Measurements from ENCODE around the gene ITGB5.

ITGB5 gene, protein sequence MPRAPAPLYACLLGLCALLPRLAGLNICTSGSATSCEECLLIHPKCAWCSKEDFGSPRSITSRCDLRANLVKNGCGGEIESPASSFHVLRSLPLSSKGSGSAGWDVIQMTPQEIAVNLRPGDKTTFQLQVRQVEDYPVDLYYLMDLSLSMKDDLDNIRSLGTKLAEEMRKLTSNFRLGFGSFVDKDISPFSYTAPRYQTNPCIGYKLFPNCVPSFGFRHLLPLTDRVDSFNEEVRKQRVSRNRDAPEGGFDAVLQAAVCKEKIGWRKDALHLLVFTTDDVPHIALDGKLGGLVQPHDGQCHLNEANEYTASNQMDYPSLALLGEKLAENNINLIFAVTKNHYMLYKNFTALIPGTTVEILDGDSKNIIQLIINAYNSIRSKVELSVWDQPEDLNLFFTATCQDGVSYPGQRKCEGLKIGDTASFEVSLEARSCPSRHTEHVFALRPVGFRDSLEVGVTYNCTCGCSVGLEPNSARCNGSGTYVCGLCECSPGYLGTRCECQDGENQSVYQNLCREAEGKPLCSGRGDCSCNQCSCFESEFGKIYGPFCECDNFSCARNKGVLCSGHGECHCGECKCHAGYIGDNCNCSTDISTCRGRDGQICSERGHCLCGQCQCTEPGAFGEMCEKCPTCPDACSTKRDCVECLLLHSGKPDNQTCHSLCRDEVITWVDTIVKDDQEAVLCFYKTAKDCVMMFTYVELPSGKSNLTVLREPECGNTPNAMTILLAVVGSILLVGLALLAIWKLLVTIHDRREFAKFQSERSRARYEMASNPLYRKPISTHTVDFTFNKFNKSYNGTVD

DNA sequence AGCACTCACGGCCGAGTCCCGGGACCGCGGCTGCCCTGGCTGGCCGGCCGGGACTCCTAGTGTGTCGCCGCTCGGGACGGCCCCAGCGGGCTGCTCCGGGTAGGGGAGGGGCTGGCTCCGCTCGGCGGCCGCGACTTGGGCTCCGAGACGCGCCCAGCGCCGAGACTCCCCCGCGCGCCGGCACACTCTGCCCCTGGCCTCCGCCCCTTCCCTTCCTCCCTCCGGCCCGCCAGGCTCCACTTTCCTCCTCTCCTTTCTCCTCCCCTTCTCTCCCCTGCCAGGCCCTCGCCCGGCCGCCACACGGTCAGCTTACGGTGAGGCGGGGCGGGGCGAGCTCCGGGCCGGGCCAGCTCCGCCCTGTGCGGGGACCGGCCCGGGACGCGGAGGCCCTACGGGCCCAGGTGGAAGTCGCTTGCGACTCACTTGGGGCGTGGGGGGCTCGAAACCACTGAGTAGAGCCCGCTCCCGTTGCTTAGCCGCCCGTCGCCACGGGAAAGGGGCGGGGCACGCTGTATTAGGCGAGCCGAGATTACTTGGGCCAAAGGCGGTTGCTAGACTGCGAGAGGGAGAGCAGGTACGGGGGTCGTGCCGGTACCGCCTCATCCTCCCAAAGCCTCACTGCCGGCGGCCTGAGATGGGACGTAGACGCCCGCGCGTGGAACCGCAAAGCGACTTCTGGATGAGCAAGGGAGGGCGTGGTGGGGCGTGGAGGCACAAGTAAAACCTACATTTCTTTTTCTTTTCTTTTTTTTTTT lies at the start of gene ITGB5:
ITGB5 (minus strand) TSS at position 189 of the 755 bp plus-strand sequence. CDS start 365 bp downstream, outside the sequence.
- peak; percentile 34 for DNase-seq

DNA sequence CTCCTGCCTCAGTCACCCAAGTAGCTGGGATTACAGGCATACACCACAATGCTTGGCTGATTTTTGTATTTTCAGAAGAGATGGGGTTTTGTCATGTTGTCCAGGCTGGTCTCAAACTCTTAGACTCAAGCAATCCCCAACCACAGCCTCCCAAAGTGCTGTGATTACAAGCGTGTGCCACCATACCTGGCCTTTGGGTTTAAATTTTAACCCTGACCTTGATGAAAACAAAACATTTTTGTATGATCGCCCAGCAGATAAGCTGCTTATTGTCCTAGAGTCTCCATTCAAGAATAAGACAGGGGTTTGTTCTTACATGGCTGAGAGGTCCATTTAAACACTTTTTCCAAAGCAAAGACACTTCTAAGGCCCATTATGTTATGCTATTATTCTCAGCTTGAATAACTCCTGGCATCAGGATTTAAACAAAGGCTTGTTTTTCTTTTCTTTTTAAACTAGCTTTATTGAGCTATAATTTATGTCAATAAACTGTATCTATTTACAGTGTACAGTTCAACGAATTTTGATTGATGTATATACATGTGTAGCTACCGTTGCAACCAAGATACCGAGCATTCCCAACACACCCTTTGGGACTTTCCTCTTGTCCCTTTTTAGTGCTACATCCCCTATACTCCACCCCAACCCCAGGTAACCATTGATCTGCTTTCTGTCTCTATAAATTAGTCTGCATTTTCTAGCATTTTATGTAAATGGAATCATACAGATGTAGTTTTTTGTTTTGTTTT lies 48.8 kb upstream of the ITGB5 start:
- no peak for DNase-seq

DNA sequence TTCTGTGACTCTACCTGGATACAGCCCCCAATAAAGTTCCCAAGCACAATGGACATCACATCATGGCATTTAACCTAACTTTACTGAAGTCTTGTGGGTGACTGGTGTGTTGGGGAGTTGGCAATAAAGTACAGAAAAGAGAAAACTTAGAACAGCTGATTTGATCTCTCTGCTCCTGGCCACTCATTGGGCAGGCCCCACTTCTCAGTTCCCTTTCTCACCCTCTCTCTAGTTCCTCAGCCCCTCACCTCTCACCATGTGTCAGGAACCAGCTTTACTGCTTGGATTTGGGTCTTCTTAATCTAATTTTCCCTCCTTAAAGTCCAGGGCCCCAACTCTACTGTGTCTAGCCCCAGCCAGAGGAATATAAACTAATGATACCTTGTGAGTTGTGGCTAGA lies 48.1 kb upstream of the ITGB5 start:
- no peak for DNase-seq

DNA sequence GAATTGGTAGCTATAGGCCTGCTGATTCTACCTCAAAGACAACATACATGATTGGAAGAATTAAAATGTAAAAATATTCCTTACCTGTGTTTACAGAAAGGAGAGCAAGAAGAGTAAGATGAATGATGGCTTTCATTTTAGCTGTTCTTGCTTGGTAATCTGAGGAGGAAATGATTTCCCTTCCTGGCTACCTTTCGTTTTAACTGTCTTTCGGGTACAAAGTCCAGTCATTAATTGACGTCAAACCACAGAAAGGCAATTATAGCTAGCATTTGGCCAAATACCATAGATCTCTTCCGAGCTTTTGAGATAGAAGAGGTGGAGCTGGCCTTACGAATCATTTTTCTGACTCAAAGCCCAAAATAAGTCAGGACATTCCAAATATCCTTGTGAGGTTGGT lies 47.4 kb upstream of the ITGB5 start, which contains the start of gene MUC13:
MUC13 (minus strand) TSS at position 175 of the 400 bp plus-strand sequence; CDS start at position 136, 39 bp downstream.
- DNase-seq = no peak

DNA sequence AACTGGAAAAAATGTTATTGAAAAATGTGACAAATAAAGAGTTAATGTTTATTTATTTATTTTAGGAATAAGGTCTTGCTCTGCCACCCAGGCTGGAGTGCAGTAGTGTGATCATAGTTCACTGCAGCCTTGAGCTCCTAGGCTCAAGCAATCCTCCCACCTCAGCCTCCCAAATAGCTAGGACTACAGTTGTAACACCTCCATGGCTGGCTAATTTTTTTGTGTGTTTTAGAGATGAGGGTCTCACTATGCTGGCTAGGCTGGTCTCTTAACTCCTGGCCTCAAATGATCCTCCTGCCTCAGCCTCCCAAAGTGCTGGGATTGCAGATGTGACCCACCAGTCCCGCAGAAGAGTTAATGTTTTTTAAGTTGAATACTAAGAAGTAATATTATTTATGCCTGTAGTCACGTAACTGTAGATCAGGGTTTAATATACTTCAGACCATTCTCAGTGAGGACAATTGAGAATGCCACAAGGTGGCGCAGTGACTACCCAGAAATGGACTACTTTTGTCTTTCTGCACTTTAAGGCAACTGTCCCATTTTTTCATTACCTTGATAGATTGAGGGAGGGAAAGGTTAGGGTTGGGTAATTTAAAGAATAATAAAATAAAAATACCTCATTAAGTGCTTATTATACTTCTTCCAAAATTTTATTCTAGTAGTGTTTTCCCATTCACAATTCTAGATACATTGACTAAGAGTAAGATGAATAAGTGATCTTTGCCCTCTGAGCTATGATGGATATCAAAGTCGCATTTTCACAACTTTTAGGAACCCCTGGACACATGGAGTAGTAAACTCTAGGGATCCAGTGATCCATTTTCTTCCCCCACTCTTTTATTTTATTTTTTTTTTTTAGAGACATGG lies 41.4 kb upstream of the ITGB5 start:
- DNase-seq = peak; percentile 50

DNA sequence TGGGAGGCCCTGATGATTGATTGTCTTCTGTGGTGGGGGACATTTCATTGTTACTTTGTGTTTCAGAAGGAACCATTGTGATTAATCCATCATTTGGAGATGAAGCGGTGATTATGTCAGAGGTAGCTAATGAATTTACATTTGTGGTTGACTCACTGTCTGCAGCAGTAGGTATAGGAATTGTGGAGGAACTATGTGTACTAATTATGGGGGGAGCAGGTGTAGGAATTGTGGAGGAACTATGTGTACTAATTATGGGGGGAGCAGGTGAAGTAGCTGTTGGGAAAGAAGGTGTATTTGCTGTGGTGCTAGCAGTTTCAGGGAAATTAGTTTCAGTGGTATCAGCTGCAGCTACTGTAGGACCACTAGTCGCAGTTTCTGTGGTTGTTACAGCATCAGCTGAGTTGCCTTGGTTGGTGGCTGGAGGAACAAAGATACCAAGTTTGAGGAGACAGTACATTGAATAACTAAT lies 40.4 kb upstream of the ITGB5 start:
- no peak for DNase-seq

DNA sequence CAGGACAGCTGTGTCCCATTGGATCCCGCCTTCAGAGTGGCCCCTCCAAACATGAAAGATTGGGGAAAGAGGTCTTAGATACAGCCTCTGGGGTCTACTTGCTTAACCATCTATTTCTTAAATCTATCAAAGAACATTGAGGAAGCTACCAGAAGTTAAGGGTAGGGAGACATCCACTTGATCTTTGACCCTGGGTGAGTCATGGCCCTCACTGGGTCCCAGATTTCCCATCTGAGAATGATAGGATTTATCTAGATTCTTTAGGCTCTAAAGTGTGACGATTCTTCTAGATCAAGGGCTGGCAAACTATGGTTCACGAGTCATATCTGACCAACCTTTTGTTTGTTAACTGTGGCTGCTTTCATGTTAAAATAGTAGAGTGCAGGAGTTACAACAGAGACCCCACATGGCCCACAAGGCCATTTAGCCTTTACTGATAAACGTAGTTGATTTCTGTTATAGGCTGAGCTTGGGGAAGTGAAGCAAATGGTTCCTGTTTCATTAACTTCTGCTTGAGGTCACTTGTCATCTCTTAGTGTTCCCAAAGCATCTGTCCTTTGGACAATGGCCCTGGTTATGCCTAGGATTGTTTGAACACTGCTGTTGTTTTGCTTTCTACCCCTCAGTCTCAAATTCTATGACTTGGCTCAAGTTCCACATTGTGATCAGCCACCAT lies 39.4 kb upstream of the ITGB5 start:
- no peak for DNase-seq

DNA sequence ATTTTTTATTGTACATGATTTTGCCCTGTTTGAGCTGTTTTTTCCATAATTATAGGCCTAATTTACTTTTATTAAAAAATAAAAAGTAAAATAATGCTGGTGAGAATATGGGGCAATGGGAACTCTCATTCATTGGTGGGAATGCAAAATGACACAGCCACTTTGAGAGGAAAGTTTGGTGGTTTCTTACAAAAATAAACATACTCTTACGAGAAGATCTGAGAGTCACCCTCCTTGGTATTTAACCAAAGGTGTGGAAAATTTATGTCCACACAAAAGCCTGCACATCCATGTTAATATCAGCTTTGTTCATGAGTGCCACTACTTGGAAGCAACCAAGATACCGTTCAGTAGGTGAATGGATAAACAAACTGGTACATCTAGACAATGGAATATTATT lies 37.6 kb upstream of the ITGB5 start:
- DNase-seq = no peak

DNA sequence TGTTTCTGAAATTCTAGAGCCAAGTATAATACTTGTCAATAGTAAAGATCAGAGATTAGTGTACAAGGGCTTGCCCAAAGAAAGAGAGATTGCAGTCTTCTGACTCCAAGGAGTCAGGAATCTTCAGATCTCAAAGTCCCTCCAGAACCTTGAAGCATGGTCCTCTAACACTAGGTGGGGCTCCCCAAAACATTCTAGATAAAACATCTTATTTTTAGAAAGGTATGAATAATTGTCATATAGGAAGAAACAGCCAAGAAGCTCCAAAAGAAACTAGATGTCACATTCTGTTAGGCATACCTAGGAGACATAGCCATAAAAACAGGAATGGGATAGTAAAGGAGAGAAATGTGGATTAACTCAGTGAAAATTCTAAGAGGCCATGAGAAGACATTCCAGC lies 36.7 kb upstream of the ITGB5 start:
- no peak for DNase-seq

DNA sequence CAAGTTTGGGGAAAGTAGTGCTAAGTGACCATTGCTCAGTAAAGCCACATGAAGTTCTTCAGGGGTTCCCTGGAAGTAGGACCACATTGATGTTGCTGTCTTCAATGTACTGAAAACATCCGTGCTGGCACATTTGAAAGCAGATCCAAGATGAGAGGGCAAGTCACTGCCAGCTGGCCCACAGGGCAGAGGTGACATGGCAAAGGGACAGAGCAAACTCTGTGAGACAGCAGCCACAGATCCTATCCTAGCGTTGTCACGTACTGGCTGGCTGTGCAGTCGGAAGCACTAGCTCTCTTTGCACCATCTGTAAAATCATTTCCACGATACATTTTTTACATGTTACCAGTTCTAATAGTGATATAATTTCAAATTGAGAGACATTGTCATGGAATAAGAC lies 33.6 kb upstream of the ITGB5 start:
- DNase-seq = no peak

DNA sequence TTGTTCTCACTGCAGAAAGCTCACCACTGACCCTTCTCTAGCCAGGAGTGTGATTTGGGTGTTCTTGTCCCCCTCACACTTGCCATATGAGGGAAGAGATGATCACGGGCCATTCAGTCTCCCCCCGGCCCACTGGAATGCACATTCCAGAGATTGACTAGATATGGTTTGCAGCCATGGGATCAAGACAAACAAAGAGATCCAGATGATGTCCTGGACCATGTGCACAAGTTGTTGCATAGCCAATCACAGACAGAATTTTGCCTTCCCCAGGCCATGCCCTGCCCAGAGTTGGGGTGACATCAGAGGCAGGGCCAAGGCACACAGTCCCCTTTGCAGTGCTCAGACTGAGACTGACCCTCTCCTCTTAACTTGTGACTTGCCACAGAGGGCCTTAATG lies 32.6 kb upstream of the ITGB5 start:
- no peak for DNase-seq

DNA sequence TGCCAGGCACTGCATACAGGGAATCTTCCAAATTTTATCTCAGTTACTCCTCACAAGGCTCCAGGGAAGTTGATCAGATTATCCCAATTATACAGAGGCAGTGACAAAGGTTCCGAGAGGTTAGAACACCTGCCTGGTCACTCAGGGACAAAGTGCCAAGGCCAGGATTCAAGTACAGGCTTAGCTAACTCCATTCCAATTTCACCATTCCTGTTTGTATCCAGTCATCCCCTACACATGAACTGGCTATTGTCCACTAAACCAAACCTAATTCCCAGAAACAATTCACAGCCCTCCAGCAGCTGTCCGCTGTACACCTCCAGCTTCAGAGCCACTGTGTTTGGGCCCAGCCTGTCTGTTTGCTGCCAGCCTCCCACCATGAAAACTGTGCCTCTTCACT lies 31.4 kb upstream of the ITGB5 start:
- no peak for DNase-seq

DNA sequence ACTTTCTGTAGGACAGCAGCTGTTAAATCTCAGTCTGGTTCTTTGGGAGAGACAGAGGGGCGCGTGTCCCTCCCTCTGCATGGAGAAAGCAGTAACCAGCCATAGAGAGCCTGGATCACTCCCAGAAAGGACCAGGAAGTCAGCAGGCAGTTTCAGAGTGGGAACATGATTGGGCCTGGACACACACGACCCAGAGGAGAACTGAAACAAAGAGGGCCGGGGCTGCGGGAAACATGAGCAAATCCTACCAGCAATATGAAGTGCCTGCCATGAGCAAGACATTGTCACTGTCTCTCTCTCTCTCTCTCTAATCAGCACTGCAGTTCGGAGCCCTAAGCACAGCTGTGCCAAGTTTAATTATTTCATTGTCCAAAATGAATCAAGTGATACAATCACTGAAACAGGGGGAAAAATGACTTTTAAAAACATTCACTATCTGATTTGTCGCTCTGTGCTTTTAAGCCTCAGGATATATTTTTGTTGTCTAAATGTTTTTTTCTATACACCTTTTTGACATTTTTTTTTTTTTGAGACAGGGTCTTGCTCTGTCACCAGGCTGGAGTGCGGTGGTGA lies 29.8 kb upstream of the ITGB5 start:
- DNase-seq = no peak

DNA sequence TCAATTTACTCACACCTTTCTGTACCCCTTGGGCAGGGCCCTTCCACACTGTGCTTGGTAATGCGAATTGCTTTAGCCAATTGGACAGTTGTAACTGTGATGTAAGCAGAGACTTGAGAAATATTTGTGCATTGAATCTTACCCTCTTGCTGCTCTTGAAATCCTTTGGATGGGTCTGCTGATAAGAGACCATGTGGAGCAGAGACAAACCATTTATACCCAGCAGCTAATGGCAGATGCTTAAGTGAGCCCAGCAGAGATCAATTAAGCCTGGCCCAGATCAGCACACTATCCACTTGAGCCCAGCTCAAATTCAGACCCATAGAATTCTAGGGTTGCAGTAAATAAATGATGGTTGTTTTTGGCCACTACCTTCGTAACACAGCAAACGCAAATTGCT lies 28.1 kb upstream of the ITGB5 start:
- DNase-seq = no peak

DNA sequence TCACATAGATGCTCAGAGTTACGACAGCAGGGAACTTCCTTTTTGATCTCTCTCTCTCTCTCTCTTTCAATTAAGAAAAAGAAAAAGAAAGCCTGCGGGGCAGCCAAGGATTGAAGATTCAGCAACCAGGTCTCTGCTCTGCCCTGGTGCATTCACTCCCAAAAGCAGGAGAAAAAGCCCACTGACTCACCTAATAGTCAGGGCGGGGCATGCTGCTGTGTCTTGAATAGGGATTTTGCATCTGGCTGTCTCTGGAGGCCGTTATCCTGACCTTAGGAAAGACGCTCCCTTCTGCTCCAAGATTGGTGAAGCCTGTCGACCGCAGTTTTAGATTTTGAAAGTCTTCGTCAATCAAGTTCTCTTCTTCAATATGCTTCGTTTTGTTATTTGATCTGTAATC lies 20.8 kb upstream of the ITGB5 start:
- DNase-seq = no peak

DNA sequence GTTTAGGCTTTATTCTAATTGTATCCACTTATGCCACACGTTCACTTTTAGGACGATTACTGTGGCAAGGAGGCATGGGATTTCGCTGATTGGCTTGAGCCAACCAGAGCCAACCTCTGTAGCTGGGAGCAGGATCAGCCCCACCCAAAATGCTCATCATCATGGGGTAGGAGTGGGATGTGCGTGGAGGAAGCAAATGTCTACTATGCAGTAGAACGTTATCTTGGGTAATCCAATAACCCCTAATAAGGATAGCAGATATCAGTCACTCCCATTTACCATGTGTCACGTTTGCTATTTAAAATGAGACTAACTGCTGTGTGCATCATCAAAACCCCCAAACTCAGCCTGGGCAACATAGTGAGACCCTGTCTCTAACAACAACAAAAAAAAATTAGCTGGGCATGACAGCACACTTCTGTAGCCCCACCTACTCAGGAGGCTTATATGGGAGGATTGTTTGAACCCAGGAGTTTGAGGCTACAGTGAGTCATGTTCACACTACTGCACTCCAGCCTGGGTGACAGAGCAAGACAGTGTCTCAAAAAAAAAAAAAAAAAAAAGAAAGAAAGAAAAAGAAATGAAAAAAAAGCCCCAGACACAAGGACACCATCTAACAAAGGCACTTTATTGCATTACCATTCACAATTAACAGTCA lies 17.8 kb upstream of the ITGB5 start:
- no peak for DNase-seq

DNA sequence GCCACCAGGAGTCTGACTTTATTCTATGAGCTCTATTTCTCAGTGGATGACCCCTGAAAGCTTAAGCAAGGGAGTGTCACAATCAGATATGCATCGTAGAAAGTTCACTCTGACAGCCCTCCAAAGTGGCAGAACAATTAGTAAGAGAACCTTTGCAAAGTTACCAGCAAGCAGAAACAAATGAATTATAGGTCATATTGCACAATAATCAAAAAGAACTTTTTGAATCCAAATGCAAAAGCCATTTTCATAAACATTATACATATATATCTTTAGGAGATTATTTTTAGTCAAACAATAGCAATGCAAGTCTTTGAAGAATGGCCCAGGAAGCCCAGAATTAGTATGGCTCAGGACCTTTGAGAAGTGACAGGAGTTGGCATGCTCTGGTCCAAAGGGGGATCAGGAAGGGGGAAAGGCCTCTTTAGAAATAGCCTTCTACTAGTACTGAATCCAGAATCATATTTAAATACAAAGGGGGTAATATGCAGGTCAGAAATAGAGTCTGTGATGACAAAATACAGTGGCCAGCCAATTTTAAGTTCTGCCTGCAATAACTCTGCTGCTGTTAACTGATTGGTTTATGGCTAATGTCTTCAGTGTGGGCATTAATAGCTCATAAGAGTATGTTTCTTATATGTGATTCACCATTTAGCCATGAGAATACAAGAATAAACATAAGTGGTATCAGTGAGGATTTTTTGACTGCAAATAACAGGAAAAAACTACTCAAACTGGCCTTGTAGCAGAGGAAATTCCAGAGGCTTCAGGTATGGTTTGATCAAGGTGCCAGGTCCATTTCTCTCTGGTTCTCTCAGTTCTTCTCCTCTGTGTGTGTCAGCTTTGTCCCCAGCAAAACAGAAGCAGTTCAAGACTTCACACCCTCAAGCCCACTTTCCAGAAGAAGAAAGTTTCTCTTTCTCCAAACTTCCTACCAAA lies 17.0 kb upstream of the ITGB5 start:
- DNase-seq = no peak

DNA sequence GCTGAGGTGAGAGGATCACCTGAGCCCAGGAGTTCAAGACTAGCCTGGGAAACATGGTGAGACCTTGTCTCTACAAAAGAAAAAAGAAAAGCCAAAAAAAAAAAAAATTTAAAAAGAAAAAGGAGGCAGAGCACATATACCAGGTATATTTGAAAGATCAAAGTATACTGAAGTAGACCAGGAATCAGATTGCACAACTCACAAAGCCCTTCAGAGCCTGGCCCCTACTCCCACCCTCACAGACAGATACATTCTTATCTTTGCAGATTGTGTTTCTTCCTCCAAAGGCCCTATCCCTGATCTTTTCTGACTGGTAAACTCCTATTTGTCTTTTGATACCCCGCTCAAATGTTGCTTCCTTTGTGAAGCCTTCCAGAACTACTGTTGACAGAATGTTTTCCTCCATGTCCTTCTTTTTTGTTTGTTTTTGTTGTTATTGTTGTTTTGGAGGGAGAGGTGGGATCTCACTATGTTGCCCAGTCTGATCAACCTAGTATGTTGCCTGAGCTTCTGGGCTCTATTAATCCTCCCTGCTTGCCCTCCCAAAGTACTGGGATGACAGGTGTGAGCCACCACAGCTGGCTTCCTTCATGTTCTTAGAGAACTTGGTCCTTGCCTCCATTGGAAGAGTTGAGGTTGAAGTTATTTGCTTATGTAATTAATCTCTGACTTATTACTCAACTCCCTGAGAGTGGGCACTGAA lies 9.8 kb upstream of the ITGB5 start:
- no peak for DNase-seq

All from activated T-cell treated with anti-CD3 and anti-CD28 coated beads, Interleukin-2, amount 50 U/mL, for 1 hour (primary cell).